H9 (cell line): ENCODE measurements around the gene LMNTD2. TPM values are rescaled to one million over a fixed set of nuclear protein-coding genes. Genes with fewer than 3 reads are reported as not detected.

Experiments used
- DNase-seq: peaks from one replicate; pipeline ENCODE4 v3.0.0-alpha.2; 2017
- H2AFZ ChIP-seq: one replicate; pipeline ENCODE4 v1.6.1; 2013; ENCODE audit warnings: mild to moderate bottlenecking, low read length, control low read depth, moderate library complexity
- H2AK5ac ChIP-seq: 2 replicates; pipeline ENCODE4 v1.6.1; 2013; ENCODE audit warnings: low read length, control low read depth, mixed read lengths; ENCODE audit not compliant: insufficient read length
- H2BK120ac ChIP-seq: one replicate; pipeline ENCODE4 v1.6.1; 2013; ENCODE audit warnings: low read depth, mild to moderate bottlenecking, low read length, control low read depth, inconsistent platforms; ENCODE audit not compliant: poor library complexity, severe bottlenecking
- H2BK12ac ChIP-seq: 2 replicates; pipeline ENCODE4 v1.6.1; 2013; ENCODE audit warnings: low read length, control low read depth, mixed read lengths, low read depth; ENCODE audit not compliant: insufficient read length
- H2BK15ac ChIP-seq: 2 replicates; pipeline ENCODE4 v1.6.1; 2013; ENCODE audit warnings: low read depth, low read length, control low read depth
- H2BK20ac ChIP-seq: one replicate; pipeline ENCODE4 v1.6.1; 2013; ENCODE audit warnings: low read depth, mild to moderate bottlenecking, low read length, control low read depth, inconsistent platforms; ENCODE audit not compliant: poor library complexity, severe bottlenecking
- H2BK5ac ChIP-seq: 2 replicates; pipeline ENCODE4 v1.6.1; 2013; ENCODE audit warnings: low read length, control low read depth, mixed read lengths; ENCODE audit not compliant: insufficient read length
- H3K14ac ChIP-seq: 2 replicates; pipeline ENCODE4 v1.6.1; 2013; ENCODE audit warnings: low read length, control low read depth; ENCODE audit not compliant: insufficient read depth
- H3K18ac ChIP-seq: 2 replicates; pipeline ENCODE4 v1.6.1; 2013; ENCODE audit warnings: low read depth, mild to moderate bottlenecking, mixed read lengths, low read length, control low read depth; ENCODE audit not compliant: insufficient read length
- H3K23ac ChIP-seq: 2 replicates; pipeline ENCODE4 v1.6.1; 2013; ENCODE audit warnings: low read length, control low read depth, mixed read lengths, low read depth; ENCODE audit not compliant: insufficient read length
- H3K23me2 ChIP-seq: 2 replicates; pipeline ENCODE4 v1.6.1; 2013; ENCODE audit warnings: low read depth, mild to moderate bottlenecking, mixed read lengths, low read length, control low read depth; ENCODE audit not compliant: insufficient read length, poor library complexity, severe bottlenecking
- H3K27ac ChIP-seq: 2 replicates; pipeline ENCODE4 v1.5.1; 2013; ENCODE audit warnings: low read length, control low read depth, mixed read lengths, low read depth; ENCODE audit not compliant: insufficient read length
- H3K27me3 ChIP-seq: 2 replicates; pipeline ENCODE4 v1.6.1; 2013; ENCODE audit warnings: low read length, control low read depth, inconsistent platforms; ENCODE audit not compliant: insufficient read depth
- H3K4ac ChIP-seq: 2 replicates; pipeline ENCODE4 v1.6.1; 2013; ENCODE audit warnings: low read depth, mild to moderate bottlenecking, control low read depth, inconsistent platforms, low read length, moderate library complexity
- H3K4me1 ChIP-seq: 2 replicates; pipeline ENCODE4 v1.6.1; 2013; ENCODE audit warnings: low read length, control low read depth, inconsistent platforms; ENCODE audit not compliant: insufficient read depth
- H3K4me2 ChIP-seq: 2 replicates; pipeline ENCODE4 v1.6.1; 2013; ENCODE audit warnings: low read length, control low read depth, mixed read lengths; ENCODE audit not compliant: insufficient read length, insufficient read depth
- H3K56ac ChIP-seq: 2 replicates; pipeline ENCODE4 v1.6.1; 2013; ENCODE audit warnings: low read depth, mild to moderate bottlenecking, mixed read lengths, low read length, control low read depth; ENCODE audit not compliant: insufficient read length
- H3K79me1 ChIP-seq: 2 replicates; pipeline ENCODE4 v1.6.1; 2013; ENCODE audit warnings: low read depth, mild to moderate bottlenecking, moderate library complexity, low read length, control low read depth, inconsistent platforms; ENCODE audit not compliant: insufficient read depth, poor library complexity, severe bottlenecking
- H3K79me2 ChIP-seq: 2 replicates; pipeline ENCODE4 v1.6.1; 2013; ENCODE audit warnings: low read length, control low read depth, inconsistent platforms; ENCODE audit not compliant: insufficient read depth
- H3K9ac ChIP-seq: 2 replicates; pipeline ENCODE4 v1.6.1; 2013; ENCODE audit warnings: low read length, control low read depth, mixed read lengths; ENCODE audit not compliant: insufficient read length; ENCODE audit errors: extremely low read depth
- H3K9me3 ChIP-seq: one replicate; pipeline ENCODE4 v1.6.1; 2013; ENCODE audit warnings: low read depth, low read length, inconsistent platforms; ENCODE audit not compliant: control insufficient read depth
- H3T11ph ChIP-seq: one replicate; pipeline ENCODE4 v1.6.1; 2013; ENCODE audit warnings: mild to moderate bottlenecking, low read length, control low read depth, inconsistent platforms
- H4K20me1 ChIP-seq: one replicate; pipeline ENCODE4 v1.6.1; 2013; ENCODE audit not compliant: control insufficient read depth, insufficient read length, insufficient read depth
- H4K5ac ChIP-seq: 2 replicates; pipeline ENCODE4 v1.6.1; 2013; ENCODE audit warnings: low read depth, mild to moderate bottlenecking, mixed read lengths, low read length, control low read depth; ENCODE audit not compliant: insufficient read length
- H4K8ac ChIP-seq: replicated peaks from 2 replicates; pipeline ENCODE4 v1.6.1; 2013; ENCODE audit warnings: low read length, control low read depth, mixed read lengths, low read depth; ENCODE audit not compliant: insufficient read length
- H4K91ac ChIP-seq: 2 replicates; pipeline ENCODE4 v1.6.1; 2013; ENCODE audit warnings: low read depth, mild to moderate bottlenecking, moderate library complexity, mixed read lengths, low read length, control low read depth; ENCODE audit not compliant: insufficient read length
- H3K27ac Mint-ChIP-seq, 3 experiments: 2 replicates in 2 of 3; 3 replicates in 1 of 3; pipeline ENCODE4 v1.8.0; 2020 to 2021; ENCODE audit warnings: mixed read lengths in 3 of 3, mild to moderate bottlenecking in 1 of 3, moderate library complexity in 1 of 3
- H3K27me3 Mint-ChIP-seq: 2 replicates; pipeline ENCODE4 v1.8.0; 2021; ENCODE audit warnings: low read depth, mild to moderate bottlenecking, moderate library complexity, mixed read lengths
- H3K36me3 Mint-ChIP-seq, 3 experiments: 2 replicates in 2 of 3; 3 replicates in 1 of 3; pipeline ENCODE4 v1.8.0; 2020 to 2021; ENCODE audit warnings: low read depth in 3 of 3, mixed read lengths in 3 of 3; ENCODE audit not compliant: insufficient read depth in 1 of 3
- H3K4me1 Mint-ChIP-seq, 2 experiments: 2 replicates each; pipeline ENCODE4 v1.8.0; 2020; ENCODE audit warnings: mixed read lengths in 2 of 2
- H3K4me3 Mint-ChIP-seq, 2 experiments: 2 replicates in 1 of 2; 3 replicates in 1 of 2; pipeline ENCODE4 v1.8.0; 2020 to 2021; ENCODE audit warnings: mild to moderate bottlenecking in 2 of 2, mixed read lengths in 2 of 2, moderate library complexity in 1 of 2
- H3K9me3 Mint-ChIP-seq, 2 experiments: 2 replicates in 1 of 2; 3 replicates in 1 of 2; pipeline ENCODE4 v1.8.0; 2020; ENCODE audit warnings: mild to moderate bottlenecking in 2 of 2, mixed read lengths in 2 of 2, moderate library complexity in 1 of 2
- CTCF ChIP-seq: fragments of 200-600 bp; sonication (generic); conservative IDR thresholded peaks from 3 replicates; pipeline ENCODE4 v1.8.0; 2021; ENCODE audit warnings: antibody characterized with exemption, mild to moderate bottlenecking
- WGBS: extraction: QIAGEN DNeasy Blood & Tissue Kit; methylation state at CpG from one replicate; pipeline ENCODE4 v1.1.7; 2013; ENCODE audit warnings: missing lambda C conversion rate, low lambda C conversion rate, mixed read lengths; ENCODE audit not compliant: insufficient read length; ENCODE audit errors: extremely low coverage; 5-methylcytosine and 5-hydroxymethylcytosine counted together
- total RNA-seq: library from RNA; stranded (reverse); gene quantifications from 2 replicates; pipeline ENCODE4 v1.2.1, GENCODE V29; 2021

The LMNTD2 gene
- total RNA-seq, 1 experiment from 2014 or later = 4.7 TPM

- H2BK15ac ChIP-seq = no peak overlapping the region
- H3K9me3 ChIP-seq = no peaks in the 10 kb centered on the region
- H3K79me2 ChIP-seq = no peaks in the 10 kb centered on the region
- no peak overlapping the region for H2BK120ac ChIP-seq
- no peak overlapping the region for H3K56ac ChIP-seq
- H3K27me3 Mint-ChIP-seq = no peaks in the 10 kb centered on the region
- peaks cover 23 to 66% (median 61%) of the 10 kb centered on the region in 3 experiments for H3K36me3 Mint-ChIP-seq
- no CpG with 5 or more reads among the region's 28 CpGs for WGBS
- H3K27ac ChIP-seq = no peak overlapping the region
- H3K23ac ChIP-seq = no peak overlapping the region
- H2BK5ac ChIP-seq = no peak overlapping the region
- H3K23me2 ChIP-seq = no peaks in the 10 kb centered on the region
- H3K4me1 Mint-ChIP-seq = peaks cover 3 to 4% of the 10 kb centered on the region in 2 experiments; a peak in 1 of 4 replicates
- H4K91ac ChIP-seq = no peak overlapping the region
- no peak overlapping the region for H3K4ac ChIP-seq
- no peak overlapping the region for H2AK5ac ChIP-seq
- H4K20me1 ChIP-seq = peaks cover 3% of the 10 kb centered on the region
- no peak overlapping the region for H3K4me3 Mint-ChIP-seq
- no peaks in the 10 kb centered on the region for H3K4me1 ChIP-seq
- no peaks in the 10 kb centered on the region for H3K79me1 ChIP-seq
- no peaks in the 10 kb centered on the region for H3K9me3 Mint-ChIP-seq
- no peak overlapping the region for H2BK12ac ChIP-seq
- no peak overlapping the region for H3K4me2 ChIP-seq
- no peak for TF ChIP-seq CTCF
- H3K18ac ChIP-seq = no peak overlapping the region
- no peak overlapping the region for H4K5ac ChIP-seq
- no peak overlapping the region for H3T11ph ChIP-seq
- no peak overlapping the region for H4K8ac ChIP-seq
- no peak overlapping the region for H2BK20ac ChIP-seq
- H3K9ac ChIP-seq = no peak overlapping the region
- DNase-seq = no peak
- no peak overlapping the region for H2AFZ ChIP-seq
- no peaks in the 10 kb centered on the region for H3K27me3 ChIP-seq
- H3K27ac Mint-ChIP-seq = no peak overlapping the region
- H3K14ac ChIP-seq = no peak overlapping the region
Observed at GRCh38 chr11:609341-609811, 48.8 kb upstream of the LMNTD2 start.
